Breast epithelium (tissue), 3 donors: ENCODE results near the gene CDH2.

Experiments used
- POLR2AphosphoS5 ChIP-seq, 3 donors: sonication (generic); formaldehyde crosslinking; IDR thresholded peaks; one replicate each; pipeline ENCODE4 v1.6.1; 2017; ENCODE audit warnings: antibody characterized with exemption in 3 of 3
- TF ChIP-seq, protein P1 (sequence below), 3 donors: fragments of 450-650 bp; IDR thresholded peaks; one replicate each; pipeline ENCODE4 v1.5.1; 2016 to 2017; ENCODE audit warnings: antibody characterized with exemption in 3 of 3, mild to moderate bottlenecking in 3 of 3, moderate library complexity in 3 of 3

DNA sequence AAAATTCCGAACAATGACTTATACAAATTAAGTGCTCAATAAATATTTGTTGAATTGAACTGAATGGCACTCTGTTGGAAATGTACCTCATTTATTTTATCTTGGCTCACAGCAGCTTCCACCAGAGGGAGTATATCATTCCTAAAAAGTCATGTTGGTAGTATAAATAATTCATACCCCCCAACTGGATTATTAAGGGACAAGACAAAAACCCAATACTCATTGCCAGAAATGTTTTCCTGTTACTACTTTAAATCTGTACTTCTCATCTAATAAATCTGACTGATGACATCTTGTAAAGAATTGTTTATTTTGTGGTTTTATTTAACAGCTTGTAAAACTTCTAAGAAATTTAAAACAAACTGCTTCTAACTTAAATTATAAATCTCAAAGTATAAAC, 163.9 kb downstream of the CDH2 start:
- TF ChIP-seq, protein P1, sequence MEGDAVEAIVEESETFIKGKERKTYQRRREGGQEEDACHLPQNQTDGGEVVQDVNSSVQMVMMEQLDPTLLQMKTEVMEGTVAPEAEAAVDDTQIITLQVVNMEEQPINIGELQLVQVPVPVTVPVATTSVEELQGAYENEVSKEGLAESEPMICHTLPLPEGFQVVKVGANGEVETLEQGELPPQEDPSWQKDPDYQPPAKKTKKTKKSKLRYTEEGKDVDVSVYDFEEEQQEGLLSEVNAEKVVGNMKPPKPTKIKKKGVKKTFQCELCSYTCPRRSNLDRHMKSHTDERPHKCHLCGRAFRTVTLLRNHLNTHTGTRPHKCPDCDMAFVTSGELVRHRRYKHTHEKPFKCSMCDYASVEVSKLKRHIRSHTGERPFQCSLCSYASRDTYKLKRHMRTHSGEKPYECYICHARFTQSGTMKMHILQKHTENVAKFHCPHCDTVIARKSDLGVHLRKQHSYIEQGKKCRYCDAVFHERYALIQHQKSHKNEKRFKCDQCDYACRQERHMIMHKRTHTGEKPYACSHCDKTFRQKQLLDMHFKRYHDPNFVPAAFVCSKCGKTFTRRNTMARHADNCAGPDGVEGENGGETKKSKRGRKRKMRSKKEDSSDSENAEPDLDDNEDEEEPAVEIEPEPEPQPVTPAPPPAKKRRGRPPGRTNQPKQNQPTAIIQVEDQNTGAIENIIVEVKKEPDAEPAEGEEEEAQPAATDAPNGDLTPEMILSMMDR (IDR thresholded peaks at IDR 0.05), result no peak
- TF ChIP-seq POLR2AphosphoS5 (IDR thresholded peaks at IDR 0.05), result no peak
